ENCODE measurements around the gene TTLL6.
"Not testable (repeated sequence)": the region's sequence is repeated elsewhere in the genome, so short reads cannot be mapped to it uniquely, and the experiment has no call there.

Gene TTLL6

DNA sequence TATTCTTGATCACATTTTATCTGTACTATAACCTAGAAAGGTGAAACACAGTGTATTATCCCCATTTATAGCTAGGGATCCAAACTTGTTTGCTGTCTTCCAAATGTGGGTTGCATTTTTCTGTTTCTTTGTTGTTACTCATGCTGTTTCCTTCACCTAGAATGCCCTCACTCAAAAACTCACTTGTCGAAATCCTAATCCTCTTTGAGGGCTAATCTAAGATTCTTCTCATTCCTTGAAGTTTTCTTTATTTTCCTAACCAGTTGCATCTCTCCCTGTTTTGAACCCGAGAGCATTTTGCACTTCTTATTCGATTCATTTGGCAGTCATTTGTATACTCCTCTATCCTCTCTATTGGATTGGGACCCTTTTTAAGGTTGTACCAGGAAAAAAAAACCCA is 23.4 kb upstream of the TTLL6 start:
- no peaks in the 10 kb centered on the region for H3K9me2 ChIP-seq (replicated peaks; ENCODE audit: insufficient read depth, low read length)
- H3K4me2 ChIP-seq (ENCODE audit: low read depth, low read length, poor library complexity, severe bottlenecking), result no peak overlapping the region
- H3K27ac ChIP-seq (ENCODE audit: low read depth, low read length), result no peak overlapping the region
- no peak overlapping the region for H3K4me3 ChIP-seq (ENCODE audit: insufficient read depth, low read length, poor library complexity, severe bottlenecking)
- H3K79me2 ChIP-seq (ENCODE audit: insufficient read depth, low read length), result no peaks in the 10 kb centered on the region
- no peaks in the 10 kb centered on the region for H3K9me3 ChIP-seq (ENCODE audit: insufficient read depth, low read length)
- TF ChIP-seq CTCF (IDR thresholded peaks at IDR 0.05; ENCODE audit: insufficient read depth, low read length, poor library complexity, severe bottlenecking) (no peak), EZH2phosphoT487 (conservative IDR thresholded peaks at IDR 0.05; ENCODE audit: low read length) (no peak)
- no peaks in the 10 kb centered on the region for H3F3A ChIP-seq (ENCODE audit: insufficient read depth)
- no peaks in the 10 kb centered on the region for H3K36me3 ChIP-seq (ENCODE audit: low read length)
- no peak overlapping the region for H3K9ac ChIP-seq (ENCODE audit: low read length)
- no peak overlapping the region for H2AFZ ChIP-seq (ENCODE audit: low read depth, low read length, severe bottlenecking)
- H4K20me1 ChIP-seq (ENCODE audit: low read depth, low read length), result no peaks in the 10 kb centered on the region
- no peaks in the 10 kb centered on the region for H3K27me3 ChIP-seq (ENCODE audit: low read length)

DNA sequence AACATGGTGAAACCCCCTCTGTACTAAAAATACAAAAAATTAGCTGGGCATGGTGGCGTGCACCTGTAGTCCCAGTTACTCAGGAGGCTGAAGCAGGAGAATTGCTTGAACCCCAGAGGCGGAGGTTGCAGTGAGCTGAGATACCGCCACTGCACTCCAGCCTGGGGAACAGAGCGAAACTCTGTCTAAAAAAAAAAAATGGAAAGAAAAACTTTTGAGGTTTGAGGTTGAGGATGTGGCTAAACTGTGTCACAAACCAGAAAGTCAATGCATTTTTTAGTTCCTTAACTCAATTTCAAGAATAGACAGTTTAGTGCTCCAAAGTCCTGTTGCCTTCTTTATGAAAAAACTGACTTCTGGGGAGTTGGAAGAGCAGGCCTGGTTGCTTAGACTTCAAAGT is 20.4 kb upstream of the TTLL6 start:
- not testable (repeated sequence) for H3K4me3 ChIP-seq (ENCODE audit: insufficient read depth, low read length, poor library complexity, severe bottlenecking); H3K9me3 ChIP-seq (ENCODE audit: insufficient read depth, low read length); H4K20me1 ChIP-seq (ENCODE audit: low read depth, low read length); H3K9me2 ChIP-seq (replicated peaks; ENCODE audit: insufficient read depth, low read length); H3K4me2 ChIP-seq (ENCODE audit: low read depth, low read length, poor library complexity, severe bottlenecking); H3K79me2 ChIP-seq (ENCODE audit: insufficient read depth, low read length); H3K27ac ChIP-seq (ENCODE audit: low read depth, low read length); H3K9ac ChIP-seq (ENCODE audit: low read length); H2AFZ ChIP-seq (ENCODE audit: low read depth, low read length, severe bottlenecking); H3K27me3 ChIP-seq (ENCODE audit: low read length); H3F3A ChIP-seq (ENCODE audit: insufficient read depth); H3K36me3 ChIP-seq (ENCODE audit: low read length)

- H3K4me3 ChIP-seq (ENCODE audit: insufficient read depth, low read length, poor library complexity, severe bottlenecking), result no peak overlapping the region
Measured at GRCh38 chr17:48835971-48836370, 18.9 kb upstream of the TTLL6 start.

GRCh38 chr17:48834973-48835372 is 17.9 kb upstream of the TTLL6 start:
- no peaks in the 10 kb centered on the region for H4K20me1 ChIP-seq (ENCODE audit: low read depth, low read length)
- TF ChIP-seq CTCF (IDR thresholded peaks at IDR 0.05; ENCODE audit: insufficient read depth, low read length, poor library complexity, severe bottlenecking), result no peak
- TF ChIP-seq EZH2phosphoT487 (conservative IDR thresholded peaks at IDR 0.05; ENCODE audit: low read length), result no peak
- no peaks in the 10 kb centered on the region for H3K27me3 ChIP-seq (ENCODE audit: low read length)
- H3K36me3 ChIP-seq (ENCODE audit: low read length), result no peaks in the 10 kb centered on the region
- no peaks in the 10 kb centered on the region for H3K79me2 ChIP-seq (ENCODE audit: insufficient read depth, low read length)
- H3F3A ChIP-seq (ENCODE audit: insufficient read depth), result no peaks in the 10 kb centered on the region
- H3K27ac ChIP-seq (ENCODE audit: low read depth, low read length), result no peak overlapping the region
- no peak overlapping the region for H3K4me3 ChIP-seq (ENCODE audit: insufficient read depth, low read length, poor library complexity, severe bottlenecking)
- no peak overlapping the region for H2AFZ ChIP-seq (ENCODE audit: low read depth, low read length, severe bottlenecking)
- H3K9me3 ChIP-seq (ENCODE audit: insufficient read depth, low read length), result no peaks in the 10 kb centered on the region
- H3K4me2 ChIP-seq (ENCODE audit: low read depth, low read length, poor library complexity, severe bottlenecking), result no peak overlapping the region
- H3K9ac ChIP-seq (ENCODE audit: low read length), result no peak overlapping the region
- H3K9me2 ChIP-seq (replicated peaks; ENCODE audit: insufficient read depth, low read length), result no peaks in the 10 kb centered on the region

More at GRCh38 chr17:48835971-48836370, 18.9 kb upstream of the TTLL6 start:
- Histone ChIP-seq H3K9me3 (ENCODE audit: insufficient read depth, low read length) (no peaks in the 10 kb centered on the region), H3K9me2 (replicated peaks; ENCODE audit: insufficient read depth, low read length) (no peaks in the 10 kb centered on the region), H3K27me3 (ENCODE audit: low read length) (no peaks in the 10 kb centered on the region), H4K20me1 (ENCODE audit: low read depth, low read length) (no peaks in the 10 kb centered on the region), H3K79me2 (ENCODE audit: insufficient read depth, low read length) (no peaks in the 10 kb centered on the region), H3K4me2 (ENCODE audit: low read depth, low read length, poor library complexity, severe bottlenecking) (no peak overlapping the region), H2AFZ (ENCODE audit: low read depth, low read length, severe bottlenecking) (no peak overlapping the region), H3K9ac (ENCODE audit: low read length) (no peak overlapping the region), H3K27ac (ENCODE audit: low read depth, low read length) (no peak overlapping the region), H3K36me3 (ENCODE audit: low read length) (no peaks in the 10 kb centered on the region), H3F3A (ENCODE audit: insufficient read depth) (no peaks in the 10 kb centered on the region)
- TF ChIP-seq EZH2phosphoT487 (conservative IDR thresholded peaks at IDR 0.05; ENCODE audit: low read length) (no peak), CTCF (IDR thresholded peaks at IDR 0.05; ENCODE audit: insufficient read depth, low read length, poor library complexity, severe bottlenecking) (no peak)
